ENCODE results near the gene USP5.

Gene USP5

DNA sequence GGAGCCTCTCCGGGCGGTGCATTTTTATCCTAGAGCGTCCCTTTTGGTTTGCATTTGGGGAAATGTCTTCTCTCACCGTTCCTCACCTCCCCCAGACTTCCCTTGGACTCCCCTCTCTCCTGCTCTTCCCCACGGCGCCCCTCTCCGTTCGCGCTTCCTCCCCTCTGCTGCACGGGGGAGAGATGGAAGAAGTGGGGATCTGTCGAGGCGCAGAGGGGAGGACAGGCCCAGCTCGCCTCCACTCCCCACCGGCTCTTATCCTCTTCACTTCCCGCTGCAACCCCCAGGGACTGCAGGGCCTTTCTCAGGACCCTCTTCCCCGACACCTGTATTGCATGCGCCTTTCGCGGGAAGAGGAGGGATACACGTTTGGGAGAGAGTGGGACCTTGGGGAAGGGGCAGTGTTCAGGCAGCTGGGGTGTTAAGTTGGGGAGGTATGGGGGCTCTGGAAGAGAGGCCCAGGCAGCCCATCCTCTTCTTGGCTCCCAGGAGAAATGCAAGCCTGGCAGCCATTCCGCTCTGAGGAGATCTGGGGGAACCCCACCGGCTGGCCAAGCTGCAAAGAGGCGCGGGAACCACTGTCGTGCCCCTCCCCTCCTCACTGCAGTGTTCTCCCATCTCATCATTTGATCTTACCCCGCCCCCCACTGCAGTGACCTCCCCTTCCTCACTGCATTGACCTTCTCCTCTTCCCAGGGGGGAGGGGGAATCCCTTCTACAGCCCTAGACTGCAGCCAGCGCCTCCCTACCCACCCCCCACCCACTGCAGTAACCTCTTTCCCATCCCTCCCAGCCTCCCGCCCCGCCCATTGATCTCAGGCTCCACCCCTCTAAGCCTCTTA is 63.2 kb downstream of the USP5 start:
- no peak for DNase-seq (ENCODE audit: low spot score)

DNA sequence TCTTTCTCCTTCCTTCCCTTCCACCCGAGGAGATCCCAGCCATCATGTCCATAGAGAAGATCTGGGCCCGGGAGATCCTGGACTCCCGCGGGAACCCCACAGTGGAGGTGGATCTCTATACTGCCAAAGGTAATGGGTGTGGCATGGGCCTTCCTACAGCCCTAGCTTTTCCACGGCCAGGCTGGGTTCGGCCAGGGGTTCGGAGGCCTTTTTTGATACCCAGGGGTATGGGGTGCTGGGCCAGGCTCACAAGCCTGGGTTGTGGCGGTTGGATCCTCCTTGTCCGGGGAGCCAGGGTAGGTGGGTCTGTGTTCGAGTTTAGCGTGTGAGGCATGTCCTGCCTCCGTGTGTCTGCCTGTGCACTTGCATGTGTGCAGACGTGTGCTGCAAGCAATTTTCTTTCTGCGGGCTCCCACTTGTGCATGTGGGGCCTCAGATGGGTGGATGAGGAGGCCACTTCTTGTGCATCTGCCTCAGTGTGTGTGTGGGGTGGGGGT is 63.9 kb downstream of the USP5 start:
- DNase-seq (ENCODE audit: low spot score), result no peak

Data from activated CD4-positive, alpha-beta T cell treated with anti-CD3 and anti-CD28 coated beads, Interleukin-2, Interleukin-4, amounts not matched to agents 100 ng/mL and 50 ng/mL, durations not matched to agents 16 hours and 8 hours (primary cell).